ENCODE measurements around the gene RIMBP2. TPM values are rescaled to one million over a fixed set of nuclear protein-coding genes. Genes with fewer than 3 reads are reported as not detected.

RIMBP2 gene
- total and polyA plus RNA-seq, 11 donors: 2.1 TPM; not detected in 10

GRCh38 chr12:130354407-130354806 lies 361.7 kb downstream of the RIMBP2 start:
- Histone ChIP-seq H3K4me3 (no peak overlapping the region), H3K4me1 (no peaks in the 10 kb centered on the region), H3K27ac (no peak overlapping the region), H3K36me3 (no peaks in the 10 kb centered on the region), H3K9me3 (no peaks in the 10 kb centered on the region), H3K27me3 (peaks cover 0 to 35% (median 0%) of the 10 kb centered on the region in 9 donors)
- TF ChIP-seq, protein P1, sequence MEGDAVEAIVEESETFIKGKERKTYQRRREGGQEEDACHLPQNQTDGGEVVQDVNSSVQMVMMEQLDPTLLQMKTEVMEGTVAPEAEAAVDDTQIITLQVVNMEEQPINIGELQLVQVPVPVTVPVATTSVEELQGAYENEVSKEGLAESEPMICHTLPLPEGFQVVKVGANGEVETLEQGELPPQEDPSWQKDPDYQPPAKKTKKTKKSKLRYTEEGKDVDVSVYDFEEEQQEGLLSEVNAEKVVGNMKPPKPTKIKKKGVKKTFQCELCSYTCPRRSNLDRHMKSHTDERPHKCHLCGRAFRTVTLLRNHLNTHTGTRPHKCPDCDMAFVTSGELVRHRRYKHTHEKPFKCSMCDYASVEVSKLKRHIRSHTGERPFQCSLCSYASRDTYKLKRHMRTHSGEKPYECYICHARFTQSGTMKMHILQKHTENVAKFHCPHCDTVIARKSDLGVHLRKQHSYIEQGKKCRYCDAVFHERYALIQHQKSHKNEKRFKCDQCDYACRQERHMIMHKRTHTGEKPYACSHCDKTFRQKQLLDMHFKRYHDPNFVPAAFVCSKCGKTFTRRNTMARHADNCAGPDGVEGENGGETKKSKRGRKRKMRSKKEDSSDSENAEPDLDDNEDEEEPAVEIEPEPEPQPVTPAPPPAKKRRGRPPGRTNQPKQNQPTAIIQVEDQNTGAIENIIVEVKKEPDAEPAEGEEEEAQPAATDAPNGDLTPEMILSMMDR (IDR thresholded peaks at IDR 0.05): no peak
- TF ChIP-seq POLR2A (IDR thresholded peaks at IDR 0.05): no peak
- no peak for DNase-seq
- no peak for ATAC-seq
- intact Hi-C loops (cut with DNase I): no loop called here
- WGBS, 4 donors: 61 to 69% (median 65%) methylated on average over 7 of the region's 7 CpGs

- no peaks in the 10 kb centered on the region for H3K36me3 ChIP-seq
- ATAC-seq (no peak), DNase-seq (no peak)
- no peak overlapping the region for H3K27ac ChIP-seq
- no peaks in the 10 kb centered on the region for H3K4me1 ChIP-seq
- TF ChIP-seq, protein P1 (IDR thresholded peaks at IDR 0.05): no peak
- no peak for TF ChIP-seq POLR2A (IDR thresholded peaks at IDR 0.05)
- intact Hi-C loops (cut with DNase I): no loop called here
- no peaks in the 10 kb centered on the region for H3K9me3 ChIP-seq
- H3K27me3 ChIP-seq: peaks cover 0 to 34% (median 0%) of the 10 kb centered on the region in 9 donors
- no peak overlapping the region for H3K4me3 ChIP-seq
Measured at GRCh38 chr12:130353081-130353480, 363.0 kb downstream of the RIMBP2 start.

GRCh38 chr12:130351326-130351725 lies 364.8 kb downstream of the RIMBP2 start:
- no peak overlapping the region for H3K4me3 ChIP-seq
- H3K27ac ChIP-seq: no peak overlapping the region
- DNase-seq (no peak), ATAC-seq (no peak)
- no peaks in the 10 kb centered on the region for H3K36me3 ChIP-seq
- no peaks in the 10 kb centered on the region for H3K9me3 ChIP-seq
- no peak for TF ChIP-seq POLR2A (IDR thresholded peaks at IDR 0.05)
- TF ChIP-seq, protein P1 (IDR thresholded peaks at IDR 0.05): no peak
- intact Hi-C loops (cut with DNase I): no loop called here
- no peaks in the 10 kb centered on the region for H3K4me1 ChIP-seq
- 79 to 81% (median 80%) methylated on average over 5 of the region's 5 CpGs for WGBS, 4 donors
- peaks cover 0 to 23% (median 0%) of the 10 kb centered on the region in 9 donors for H3K27me3 ChIP-seq

- H3K4me1 ChIP-seq: no peaks in the 10 kb centered on the region
- WGBS, 4 donors: 34 to 50% (median 43%) methylated on average over 2 of the region's 2 CpGs
- H3K9me3 ChIP-seq: no peaks in the 10 kb centered on the region
- no peak overlapping the region for H3K27ac ChIP-seq
- peaks cover 0 to 20% (median 0%) of the 10 kb centered on the region in 9 donors for H3K27me3 ChIP-seq
- ATAC-seq (no peak), DNase-seq (no peak)
- intact Hi-C loops (cut with DNase I): no loop called here
- H3K4me3 ChIP-seq: no peak overlapping the region
- TF ChIP-seq POLR2A (IDR thresholded peaks at IDR 0.05): no peak
- TF ChIP-seq, protein P1 (IDR thresholded peaks at IDR 0.05): no peak
- no peaks in the 10 kb centered on the region for H3K36me3 ChIP-seq
Measured at GRCh38 chr12:130350715-130351114, 365.4 kb downstream of the RIMBP2 start.
